CD4-positive, alpha-beta T cell (primary cell): Measurements from ENCODE around the gene HSF4. TPM values are rescaled to one million over a fixed set of nuclear protein-coding genes. Genes with fewer than 3 reads are reported as not detected.
A peak's percentile ranks its signal among the peaks of the same experiment; 100 is the strongest.

Experiments
- ATAC-seq: fragments of 200-7000 bp; cut with Tn5 transposase; one replicate; pipeline ENCODE4 v1.10.0; 2022; ENCODE audit warnings: mild to moderate bottlenecking; ENCODE audit not compliant: poor library complexity
- CTCF ChIA-PET: fragments of 350-600 bp; sonication (Branson Sonifier 250); formaldehyde crosslinking; loops from one replicate; lab custom pipeline; 2021; ENCODE audit warnings: antibody characterized with exemption, inconsistent platforms; lab: Charles Lee
- POLR2A ChIA-PET: fragments of 350-600 bp; sonication (Branson Sonifier 250); formaldehyde crosslinking; loops from one replicate; lab custom pipeline; 2021; ENCODE audit warnings: antibody characterized with exemption, inconsistent platforms; lab: Charles Lee
- DNase-seq, 14 experiments: peaks; one replicate each; pipeline ENCODE4 v3.0.0-alpha.2; 2013 to 2020; ENCODE audit warnings: mixed read lengths in 2 of 14
- H3K27ac ChIP-seq, 2 donors: one replicate each; pipeline versions ENCODE4 v1.5.1 to v1.7.0; 2013; ENCODE audit warnings: low read length in 2 of 2, low read depth in 1 of 2, mild to moderate bottlenecking in 1 of 2
- H3K27me3 ChIP-seq, 2 experiments: 1 replicate in 1 of 2; 2 replicates in 1 of 2; pipeline versions ENCODE4 v1.6.1 to v1.7.0; 2013; ENCODE audit warnings: low read length in 2 of 2, control low read depth in 1 of 2, mild to moderate bottlenecking in 1 of 2, moderate library complexity in 1 of 2; ENCODE audit not compliant: insufficient read depth in 2 of 2, control insufficient read depth in 1 of 2
- H3K36me3 ChIP-seq: one replicate; pipeline ENCODE4 v1.6.1; 2013; ENCODE audit warnings: low read length, control low read depth; ENCODE audit not compliant: insufficient read depth
- H3K4me1 ChIP-seq: one replicate; pipeline ENCODE4 v1.6.1; 2013; ENCODE audit warnings: low read length, control low read depth; ENCODE audit not compliant: insufficient read depth
- H3K4me3 ChIP-seq: one replicate; pipeline ENCODE4 v1.5.1; 2013; ENCODE audit warnings: mild to moderate bottlenecking, low read length, moderate library complexity
- H3K9me3 ChIP-seq, 2 experiments: 1 replicate in 1 of 2; 2 replicates in 1 of 2; pipeline versions ENCODE4 v1.6.1 to v1.7.0; 2013; ENCODE audit warnings: low read length in 2 of 2, mild to moderate bottlenecking in 2 of 2, control low read depth in 1 of 2, moderate library complexity in 1 of 2; ENCODE audit not compliant: control insufficient read depth in 1 of 2, insufficient read depth in 1 of 2
- H3K27ac Mint-ChIP-seq: one replicate; pipeline ENCODE4 v1.8.0; 2020; ENCODE audit warnings: mixed read lengths
- H3K27me3 Mint-ChIP-seq: one replicate; pipeline ENCODE4 v1.8.0; 2021; ENCODE audit warnings: mixed read lengths
- H3K36me3 Mint-ChIP-seq: one replicate; pipeline ENCODE4 v1.8.0; 2021; ENCODE audit warnings: low read depth, mixed read lengths
- H3K4me1 Mint-ChIP-seq: one replicate; pipeline ENCODE4 v1.8.0; 2021; ENCODE audit warnings: low read depth, mixed read lengths
- H3K4me3 Mint-ChIP-seq: one replicate; pipeline ENCODE4 v1.8.0; 2020; ENCODE audit warnings: mild to moderate bottlenecking, mixed read lengths
- H3K9me3 Mint-ChIP-seq: one replicate; pipeline ENCODE4 v1.8.0; 2020; ENCODE audit warnings: mixed read lengths
- intact Hi-C, 2 experiments: fragments of 100-400 bp; cut with DNase I in 1 of 2; cut with micrococcal nuclease in 1 of 2; formaldehyde crosslinking; loops; one replicate each; pipeline versions ENCODE4 v1.15.1 to v1.9.0; 2023 to 2025; cut with DNase I, micrococcal nuclease
- total RNA-seq, 174 experiments: library from RNA in 2 of 174; stranded (reverse) in 2 of 174; gene quantifications; one replicate each; pipeline ENCODE4 v1.2.3 and lab custom pipeline; 2021 to 2026
- TF ChIP-seq, protein P1 (sequence below): fragments of 200-600 bp; IDR thresholded peaks from one replicate; pipeline ENCODE4 v1.8.0; 2022; ENCODE audit warnings: antibody characterized with exemption, mild to moderate bottlenecking

HSF4 gene
- total RNA-seq, 2 experiments from 2014 or later, result 19.7 to 26.1 TPM

DNA sequence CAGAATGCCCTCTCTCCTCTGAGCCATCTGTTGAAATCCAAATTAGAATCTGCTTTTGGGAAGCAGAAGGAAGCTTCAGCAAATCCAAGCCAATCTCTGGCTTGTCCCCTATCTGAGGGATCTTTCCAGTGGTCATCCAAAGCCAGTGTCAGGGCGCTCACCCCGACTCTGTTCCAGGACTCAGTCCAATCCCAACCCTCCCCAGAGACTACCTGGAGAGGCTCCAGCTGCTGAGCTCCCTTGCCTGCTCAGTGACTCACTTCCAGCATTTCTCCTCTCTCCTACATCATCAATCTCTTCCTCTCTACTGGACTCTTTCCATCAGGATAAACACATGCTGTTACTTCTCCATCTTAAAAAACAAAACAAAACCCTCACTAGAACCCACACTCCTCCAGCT lies 16.8 kb downstream of the HSF4 start:
- POLR2A ChIA-PET, result no interaction called here
- Histone ChIP-seq H3K27me3 (peaks cover 0 to 15% of the 10 kb centered on the region in 2 experiments), H3K4me1 (peaks cover 42% of the 10 kb centered on the region), H3K27ac (no peak overlapping the region), H3K9me3 (no peaks in the 10 kb centered on the region), H3K36me3 (no peaks in the 10 kb centered on the region), H3K4me3 (no peak overlapping the region)
- H3K9me3 Mint-ChIP-seq, result no peaks in the 10 kb centered on the region
- CTCF ChIA-PET, result interaction anchor here (1.7 kb wide), 1 partner anchor 26 kb away, joined by 6 read pairs; no protein-coding TSS in a partner anchor
- peaks cover 29% of the 10 kb centered on the region for H3K4me1 Mint-ChIP-seq
- no peak overlapping the region for H3K27ac Mint-ChIP-seq
- no peak overlapping the region for H3K4me3 Mint-ChIP-seq
- intact Hi-C loops, result loop anchor here (5.0 to 10.0 kb wide), 2 partner anchors 74 to 167 kb away; partner anchors contain the start of gene PHAF1 (in 1 of the 2)
- ATAC-seq, result no peak
- TF ChIP-seq, protein P1, sequence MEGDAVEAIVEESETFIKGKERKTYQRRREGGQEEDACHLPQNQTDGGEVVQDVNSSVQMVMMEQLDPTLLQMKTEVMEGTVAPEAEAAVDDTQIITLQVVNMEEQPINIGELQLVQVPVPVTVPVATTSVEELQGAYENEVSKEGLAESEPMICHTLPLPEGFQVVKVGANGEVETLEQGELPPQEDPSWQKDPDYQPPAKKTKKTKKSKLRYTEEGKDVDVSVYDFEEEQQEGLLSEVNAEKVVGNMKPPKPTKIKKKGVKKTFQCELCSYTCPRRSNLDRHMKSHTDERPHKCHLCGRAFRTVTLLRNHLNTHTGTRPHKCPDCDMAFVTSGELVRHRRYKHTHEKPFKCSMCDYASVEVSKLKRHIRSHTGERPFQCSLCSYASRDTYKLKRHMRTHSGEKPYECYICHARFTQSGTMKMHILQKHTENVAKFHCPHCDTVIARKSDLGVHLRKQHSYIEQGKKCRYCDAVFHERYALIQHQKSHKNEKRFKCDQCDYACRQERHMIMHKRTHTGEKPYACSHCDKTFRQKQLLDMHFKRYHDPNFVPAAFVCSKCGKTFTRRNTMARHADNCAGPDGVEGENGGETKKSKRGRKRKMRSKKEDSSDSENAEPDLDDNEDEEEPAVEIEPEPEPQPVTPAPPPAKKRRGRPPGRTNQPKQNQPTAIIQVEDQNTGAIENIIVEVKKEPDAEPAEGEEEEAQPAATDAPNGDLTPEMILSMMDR, result no peak
- no peaks in the 10 kb centered on the region for H3K36me3 Mint-ChIP-seq
- peaks cover 19% of the 10 kb centered on the region for H3K27me3 Mint-ChIP-seq
- no peak for DNase-seq

DNA sequence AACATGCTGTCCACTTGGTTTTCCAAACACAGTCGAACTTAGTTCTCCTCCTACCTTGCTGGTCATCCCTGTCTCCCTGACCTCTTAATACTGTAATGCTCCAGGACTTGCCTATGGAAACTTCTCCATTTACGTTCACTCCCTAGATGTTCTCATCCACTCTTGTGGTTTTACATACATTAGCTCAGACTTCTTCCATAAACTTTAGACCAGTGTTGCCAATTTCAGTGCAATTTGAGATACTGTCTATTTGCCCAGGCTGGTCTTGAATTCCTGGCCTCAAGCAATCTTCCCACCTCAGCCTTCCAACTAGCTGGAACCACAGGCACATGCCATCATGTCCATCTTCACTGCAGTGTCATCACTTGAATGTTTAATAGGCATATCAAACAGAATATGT lies 17.7 kb downstream of the HSF4 start:
- TF ChIP-seq, protein P1, result no peak
- peaks cover 25% of the 10 kb centered on the region for H3K4me1 Mint-ChIP-seq
- ATAC-seq, result no peak
- no peak overlapping the region for H3K27ac ChIP-seq
- DNase-seq, result no peak
- peaks cover 12% of the 10 kb centered on the region for H3K27me3 Mint-ChIP-seq
- no peaks in the 10 kb centered on the region for H3K9me3 Mint-ChIP-seq
- H3K36me3 Mint-ChIP-seq, result no peaks in the 10 kb centered on the region
- H3K4me3 Mint-ChIP-seq, result no peak overlapping the region
- H3K9me3 ChIP-seq, result no peaks in the 10 kb centered on the region
- POLR2A ChIA-PET, result interaction anchor here (2.5 to 5.2 kb wide), 2 partner anchors 10 to 21 kb away, joined by 6 to 51 read pairs; partner anchors contain the start of genes E2F4, FBXL8 and TRADD
- no peaks in the 10 kb centered on the region for H3K36me3 ChIP-seq
- H3K4me3 ChIP-seq, result no peak overlapping the region
- H3K27me3 ChIP-seq, result peaks cover 0 to 12% of the 10 kb centered on the region in 2 experiments
- CTCF ChIA-PET, result interaction anchor here (1.5 to 1.7 kb wide), 2 partner anchors 27 to 228 kb away, joined by 5 to 6 read pairs; no protein-coding TSS in a partner anchor
- H3K27ac Mint-ChIP-seq, result no peak overlapping the region
- intact Hi-C loops, result loop anchor here (2.0 to 10.0 kb wide), 4 partner anchors 19 to 167 kb away; partner anchors contain the start of gene PHAF1 (in 1 of the 2)
- H3K4me1 ChIP-seq, result peaks cover 41% of the 10 kb centered on the region

DNA sequence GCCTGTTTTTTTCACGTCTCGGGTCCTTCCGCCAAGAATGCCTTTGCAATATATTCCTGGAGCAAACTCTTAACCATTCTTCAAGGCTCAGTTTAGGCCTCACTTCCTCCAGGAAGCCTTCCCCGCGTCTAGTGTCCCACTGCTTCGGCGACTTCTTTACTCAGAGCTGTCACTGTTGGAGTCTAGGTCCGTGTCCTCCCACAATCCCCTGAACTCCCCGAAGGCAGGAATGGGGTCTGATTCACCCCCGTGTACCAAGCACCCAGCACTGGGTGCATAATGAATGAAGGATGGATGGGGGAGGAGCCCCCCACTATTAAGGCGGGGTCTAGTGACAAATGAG lies 18.7 kb downstream of the HSF4 start:
- H3K4me1 ChIP-seq, result peaks cover 32% of the 10 kb centered on the region
- intact Hi-C loops, result loop anchor here (2.0 to 10.0 kb wide), 4 partner anchors 20 to 168 kb away; partner anchors contain the start of gene PHAF1 (in 1 of the 2)
- Mint-ChIP-seq H3K36me3 (no peaks in the 10 kb centered on the region), H3K9me3 (no peaks in the 10 kb centered on the region), H3K4me3 (no peak overlapping the region), H3K27me3 (peaks cover 7% of the 10 kb centered on the region), H3K27ac (no peak overlapping the region), H3K4me1 (peaks cover 18% of the 10 kb centered on the region)
- peaks cover 0 to 6% of the 10 kb centered on the region in 2 experiments for H3K27me3 ChIP-seq
- no peak for ATAC-seq
- POLR2A ChIA-PET, result interaction anchor here (0.8 to 5.2 kb wide), 5 partner anchors 9 to 165 kb away, joined by 3 to 51 read pairs (median 6); partner anchors contain the start of genes E2F4, FBXL8, TMEM208 and TRADD
- H3K9me3 ChIP-seq, result no peaks in the 10 kb centered on the region
- no peak for DNase-seq
- no peaks in the 10 kb centered on the region for H3K36me3 ChIP-seq
- CTCF ChIA-PET, result interaction anchor here (1.5 to 1.7 kb wide), 3 partner anchors 23 to 229 kb away, joined by 5 to 6 read pairs (median 5); partner anchors contain the start of genes FBXL8 and TRADD
- TF ChIP-seq, protein P1, result no peak
- peak overlapping the region; percentile 86 for H3K4me3 ChIP-seq
- peak overlapping the region; percentile 87 to 89 for H3K27ac ChIP-seq
